GM12875 (cell line): ENCODE measurements around the gene OTOGL.

Source experiments
- H3K4me3 ChIP-seq: one replicate; pipeline ENCODE4 v1.5.1; 2011; ENCODE audit warnings: low read depth, low read length, control low read depth
- CTCF ChIP-seq: IDR thresholded peaks from 2 replicates; pipeline ENCODE4 v1.5.1; 2011; ENCODE audit warnings: low read depth, mild to moderate bottlenecking, control low read depth, inconsistent platforms, low read length, moderate library complexity, borderline replicate concordance; ENCODE audit not compliant: insufficient read depth

Gene OTOGL

DNA sequence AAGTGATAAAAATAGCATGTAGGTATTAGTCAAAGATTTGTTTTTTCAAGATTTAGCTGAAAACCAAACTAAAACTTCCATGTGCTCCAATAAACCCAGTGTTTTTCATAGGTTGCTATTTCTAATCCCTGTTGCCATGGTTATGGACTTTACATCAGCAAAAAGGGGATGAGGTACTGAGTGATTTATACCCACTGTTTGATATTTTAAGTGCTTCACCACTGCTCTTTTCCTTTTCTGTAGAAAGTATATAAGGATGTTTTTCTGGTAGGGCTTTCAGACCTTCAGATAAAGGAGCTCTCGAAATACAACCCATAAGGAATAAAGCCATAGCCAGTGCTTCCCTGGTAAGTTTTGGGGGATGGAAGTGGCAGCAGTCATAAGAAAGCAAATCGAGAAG lies at the start of gene OTOGL:
Gene OTOGL (plus strand): TSS at position 279 of the 400 bp plus-strand sequence. CDS start 109,895 bp downstream, outside the sequence.
- H3K4me3 ChIP-seq = no peak within 1 kb of the TSS
- no peak for TF ChIP-seq CTCF

DNA sequence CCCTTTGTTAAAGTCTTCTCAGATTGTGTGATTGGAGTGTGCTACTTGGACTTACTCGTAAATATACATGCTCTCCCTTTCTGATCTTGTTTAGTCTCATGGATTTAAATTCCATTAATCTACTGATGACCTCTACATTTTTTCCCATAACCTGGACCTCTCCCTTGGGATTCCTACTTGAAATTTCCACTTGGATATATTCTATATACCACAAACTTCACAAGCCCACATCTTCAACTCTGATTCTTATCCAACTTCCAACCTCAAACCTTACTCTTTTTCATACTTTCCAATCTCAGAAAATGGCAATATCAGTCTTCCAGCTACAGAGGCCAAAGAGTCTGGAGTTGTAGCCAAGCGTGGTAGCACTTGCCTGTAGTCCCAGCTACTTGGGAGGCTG lies 49.1 kb upstream of the OTOGL start:
- no peak overlapping the region for H3K4me3 ChIP-seq
- TF ChIP-seq CTCF = no peak

DNA sequence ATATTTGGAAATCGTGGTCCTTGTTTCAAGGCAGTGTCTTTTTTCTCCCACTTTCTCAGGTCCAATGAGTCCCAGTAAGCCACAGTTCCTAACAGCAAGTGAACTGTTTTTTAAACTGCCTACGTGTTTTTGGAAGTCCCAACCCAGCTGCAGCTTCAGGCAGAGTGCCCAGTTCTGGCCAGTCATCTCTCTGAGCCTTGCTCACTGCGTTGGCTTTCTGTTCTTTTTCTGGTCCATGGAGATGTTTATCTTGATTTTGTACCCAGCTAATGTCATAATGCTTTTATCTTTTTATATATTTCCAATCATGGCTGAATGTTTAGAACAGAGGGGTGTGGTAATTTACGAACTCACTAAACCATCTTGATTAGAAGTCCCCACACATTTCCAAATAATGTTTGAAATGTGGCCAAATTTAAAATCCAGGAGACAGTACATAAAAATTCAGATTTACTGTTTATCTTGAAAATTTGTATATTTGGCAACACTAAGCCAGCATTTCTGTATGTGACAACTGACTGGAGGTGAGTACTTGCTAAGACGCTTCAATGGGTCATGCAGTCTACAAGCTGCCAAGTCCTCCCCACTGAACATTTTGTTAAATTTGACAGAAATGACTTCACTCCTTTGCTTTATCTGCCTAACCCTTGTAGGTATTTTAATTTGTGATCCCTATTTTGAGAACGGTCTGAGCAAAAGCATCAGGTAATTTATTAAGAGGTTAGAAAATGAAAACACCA lies 46.1 kb upstream of the OTOGL start:
- no peak for TF ChIP-seq CTCF
- H3K4me3 ChIP-seq = no peak overlapping the region

DNA sequence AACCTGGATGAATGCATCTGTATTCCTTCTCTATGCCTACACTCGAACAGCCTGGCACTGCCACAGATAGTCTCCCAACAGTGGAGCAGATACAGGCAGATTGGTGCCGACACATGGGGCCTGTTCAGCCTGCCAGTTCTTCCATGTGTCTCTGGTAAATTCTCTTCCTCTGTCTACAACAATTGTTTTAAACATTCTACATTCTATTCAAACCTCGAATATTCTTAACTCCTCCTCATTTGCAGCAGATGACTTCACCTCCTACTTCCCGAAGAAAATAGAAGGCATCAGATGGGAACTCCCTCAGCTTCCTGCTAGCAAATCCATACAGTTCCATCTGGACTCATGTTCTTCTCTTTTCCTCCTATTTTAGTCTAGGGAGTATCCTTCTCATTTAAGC lies 43.1 kb upstream of the OTOGL start:
- TF ChIP-seq CTCF = no peak
- H3K4me3 ChIP-seq = no peak overlapping the region

- no peak overlapping the region for H3K4me3 ChIP-seq
- no peak for TF ChIP-seq CTCF
Measured at GRCh38 chr12:80056845-80057244, 42.5 kb upstream of the OTOGL start.

DNA sequence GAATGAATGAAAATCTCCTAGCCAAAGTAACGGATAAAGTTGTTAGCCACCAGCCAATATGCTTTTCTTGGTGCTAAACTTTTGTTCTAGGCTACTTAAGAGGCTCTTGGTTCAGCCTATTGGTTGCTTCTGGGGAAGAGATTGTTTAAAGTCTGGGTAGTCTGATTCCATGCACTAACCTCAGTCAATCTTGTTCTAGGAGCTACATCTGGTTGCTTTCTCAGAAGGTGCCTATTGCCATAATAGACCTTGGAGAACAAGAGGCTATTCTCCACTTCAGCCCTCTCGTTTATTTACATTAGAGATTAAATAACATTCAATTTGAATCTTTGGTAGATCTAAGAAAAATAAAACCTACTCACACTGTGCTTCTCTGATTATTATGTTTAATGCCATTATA lies 40.8 kb upstream of the OTOGL start:
- no peak overlapping the region for H3K4me3 ChIP-seq
- no peak for TF ChIP-seq CTCF

DNA sequence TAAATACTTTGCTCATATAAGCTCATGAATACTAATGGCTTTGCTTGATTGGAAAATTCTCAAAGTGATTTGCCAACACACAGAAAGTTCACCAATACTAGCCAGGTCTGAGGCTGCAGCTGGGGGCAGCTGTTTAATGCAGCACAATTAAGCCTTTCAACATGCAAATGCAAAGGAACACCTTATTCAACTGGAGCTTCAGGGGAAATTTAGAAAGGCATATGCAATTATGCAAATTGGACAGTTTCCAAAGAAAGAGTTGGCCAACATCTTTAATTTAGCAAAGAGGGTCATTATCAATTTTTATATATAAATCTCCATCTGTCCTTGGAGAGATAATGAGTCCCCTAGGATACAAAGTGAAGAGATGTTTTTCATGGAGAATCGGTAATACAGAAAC lies 40.2 kb upstream of the OTOGL start:
- H3K4me3 ChIP-seq = no peak overlapping the region
- TF ChIP-seq CTCF = no peak
